H9 (cell line): Measurements from ENCODE around the gene NKAPL. TPM values are rescaled to one million over a fixed set of nuclear protein-coding genes. Genes with fewer than 3 reads are reported as not detected.

ENCODE experiments used
- DNase-seq: peaks from one replicate; pipeline ENCODE4 v3.0.0-alpha.2; 2017
- H2AFZ ChIP-seq: one replicate; pipeline ENCODE4 v1.6.1; 2013; ENCODE audit warnings: mild to moderate bottlenecking, low read length, control low read depth, moderate library complexity
- H2AK5ac ChIP-seq: 2 replicates; pipeline ENCODE4 v1.6.1; 2013; ENCODE audit warnings: low read length, control low read depth, mixed read lengths; ENCODE audit not compliant: insufficient read length
- H2BK120ac ChIP-seq: one replicate; pipeline ENCODE4 v1.6.1; 2013; ENCODE audit warnings: low read depth, mild to moderate bottlenecking, low read length, control low read depth, inconsistent platforms; ENCODE audit not compliant: poor library complexity, severe bottlenecking
- H2BK12ac ChIP-seq: 2 replicates; pipeline ENCODE4 v1.6.1; 2013; ENCODE audit warnings: low read length, control low read depth, mixed read lengths, low read depth; ENCODE audit not compliant: insufficient read length
- H2BK15ac ChIP-seq: 2 replicates; pipeline ENCODE4 v1.6.1; 2013; ENCODE audit warnings: low read depth, low read length, control low read depth
- H2BK20ac ChIP-seq: one replicate; pipeline ENCODE4 v1.6.1; 2013; ENCODE audit warnings: low read depth, mild to moderate bottlenecking, low read length, control low read depth, inconsistent platforms; ENCODE audit not compliant: poor library complexity, severe bottlenecking
- H2BK5ac ChIP-seq: 2 replicates; pipeline ENCODE4 v1.6.1; 2013; ENCODE audit warnings: low read length, control low read depth, mixed read lengths; ENCODE audit not compliant: insufficient read length
- H3K14ac ChIP-seq: 2 replicates; pipeline ENCODE4 v1.6.1; 2013; ENCODE audit warnings: low read length, control low read depth; ENCODE audit not compliant: insufficient read depth
- H3K18ac ChIP-seq: 2 replicates; pipeline ENCODE4 v1.6.1; 2013; ENCODE audit warnings: low read depth, mild to moderate bottlenecking, mixed read lengths, low read length, control low read depth; ENCODE audit not compliant: insufficient read length
- H3K23ac ChIP-seq: 2 replicates; pipeline ENCODE4 v1.6.1; 2013; ENCODE audit warnings: low read length, control low read depth, mixed read lengths, low read depth; ENCODE audit not compliant: insufficient read length
- H3K23me2 ChIP-seq: 2 replicates; pipeline ENCODE4 v1.6.1; 2013; ENCODE audit warnings: low read depth, mild to moderate bottlenecking, mixed read lengths, low read length, control low read depth; ENCODE audit not compliant: insufficient read length, poor library complexity, severe bottlenecking
- H3K27ac ChIP-seq: 2 replicates; pipeline ENCODE4 v1.5.1; 2013; ENCODE audit warnings: low read length, control low read depth, mixed read lengths, low read depth; ENCODE audit not compliant: insufficient read length
- H3K27me3 ChIP-seq: 2 replicates; pipeline ENCODE4 v1.6.1; 2013; ENCODE audit warnings: low read length, control low read depth, inconsistent platforms; ENCODE audit not compliant: insufficient read depth
- H3K4ac ChIP-seq: 2 replicates; pipeline ENCODE4 v1.6.1; 2013; ENCODE audit warnings: low read depth, mild to moderate bottlenecking, control low read depth, inconsistent platforms, low read length, moderate library complexity
- H3K4me1 ChIP-seq: 2 replicates; pipeline ENCODE4 v1.6.1; 2013; ENCODE audit warnings: low read length, control low read depth, inconsistent platforms; ENCODE audit not compliant: insufficient read depth
- H3K4me2 ChIP-seq: 2 replicates; pipeline ENCODE4 v1.6.1; 2013; ENCODE audit warnings: low read length, control low read depth, mixed read lengths; ENCODE audit not compliant: insufficient read length, insufficient read depth
- H3K56ac ChIP-seq: 2 replicates; pipeline ENCODE4 v1.6.1; 2013; ENCODE audit warnings: low read depth, mild to moderate bottlenecking, mixed read lengths, low read length, control low read depth; ENCODE audit not compliant: insufficient read length
- H3K79me1 ChIP-seq: 2 replicates; pipeline ENCODE4 v1.6.1; 2013; ENCODE audit warnings: low read depth, mild to moderate bottlenecking, moderate library complexity, low read length, control low read depth, inconsistent platforms; ENCODE audit not compliant: insufficient read depth, poor library complexity, severe bottlenecking
- H3K79me2 ChIP-seq: 2 replicates; pipeline ENCODE4 v1.6.1; 2013; ENCODE audit warnings: low read length, control low read depth, inconsistent platforms; ENCODE audit not compliant: insufficient read depth
- H3K9ac ChIP-seq: 2 replicates; pipeline ENCODE4 v1.6.1; 2013; ENCODE audit warnings: low read length, control low read depth, mixed read lengths; ENCODE audit not compliant: insufficient read length; ENCODE audit errors: extremely low read depth
- H3K9me3 ChIP-seq: one replicate; pipeline ENCODE4 v1.6.1; 2013; ENCODE audit warnings: low read depth, low read length, inconsistent platforms; ENCODE audit not compliant: control insufficient read depth
- H3T11ph ChIP-seq: one replicate; pipeline ENCODE4 v1.6.1; 2013; ENCODE audit warnings: mild to moderate bottlenecking, low read length, control low read depth, inconsistent platforms
- H4K20me1 ChIP-seq: one replicate; pipeline ENCODE4 v1.6.1; 2013; ENCODE audit not compliant: control insufficient read depth, insufficient read length, insufficient read depth
- H4K5ac ChIP-seq: 2 replicates; pipeline ENCODE4 v1.6.1; 2013; ENCODE audit warnings: low read depth, mild to moderate bottlenecking, mixed read lengths, low read length, control low read depth; ENCODE audit not compliant: insufficient read length
- H4K8ac ChIP-seq: replicated peaks from 2 replicates; pipeline ENCODE4 v1.6.1; 2013; ENCODE audit warnings: low read length, control low read depth, mixed read lengths, low read depth; ENCODE audit not compliant: insufficient read length
- H4K91ac ChIP-seq: 2 replicates; pipeline ENCODE4 v1.6.1; 2013; ENCODE audit warnings: low read depth, mild to moderate bottlenecking, moderate library complexity, mixed read lengths, low read length, control low read depth; ENCODE audit not compliant: insufficient read length
- H3K27ac Mint-ChIP-seq, 3 experiments: 2 replicates in 2 of 3; 3 replicates in 1 of 3; pipeline ENCODE4 v1.8.0; 2020 to 2021; ENCODE audit warnings: mixed read lengths in 3 of 3, mild to moderate bottlenecking in 1 of 3, moderate library complexity in 1 of 3
- H3K27me3 Mint-ChIP-seq: 2 replicates; pipeline ENCODE4 v1.8.0; 2021; ENCODE audit warnings: low read depth, mild to moderate bottlenecking, moderate library complexity, mixed read lengths
- H3K36me3 Mint-ChIP-seq, 3 experiments: 2 replicates in 2 of 3; 3 replicates in 1 of 3; pipeline ENCODE4 v1.8.0; 2020 to 2021; ENCODE audit warnings: low read depth in 3 of 3, mixed read lengths in 3 of 3; ENCODE audit not compliant: insufficient read depth in 1 of 3
- H3K4me1 Mint-ChIP-seq, 2 experiments: 2 replicates each; pipeline ENCODE4 v1.8.0; 2020; ENCODE audit warnings: mixed read lengths in 2 of 2
- H3K4me3 Mint-ChIP-seq, 2 experiments: 2 replicates in 1 of 2; 3 replicates in 1 of 2; pipeline ENCODE4 v1.8.0; 2020 to 2021; ENCODE audit warnings: mild to moderate bottlenecking in 2 of 2, mixed read lengths in 2 of 2, moderate library complexity in 1 of 2
- H3K9me3 Mint-ChIP-seq, 2 experiments: 2 replicates in 1 of 2; 3 replicates in 1 of 2; pipeline ENCODE4 v1.8.0; 2020; ENCODE audit warnings: mild to moderate bottlenecking in 2 of 2, mixed read lengths in 2 of 2, moderate library complexity in 1 of 2
- WGBS: extraction: QIAGEN DNeasy Blood & Tissue Kit; methylation state at CpG from one replicate; pipeline ENCODE4 v1.1.7; 2013; ENCODE audit warnings: missing lambda C conversion rate, low lambda C conversion rate, mixed read lengths; ENCODE audit not compliant: insufficient read length; ENCODE audit errors: extremely low coverage; 5-methylcytosine and 5-hydroxymethylcytosine counted together
- total RNA-seq: library from RNA; stranded (reverse); gene quantifications from 2 replicates; pipeline ENCODE4 v1.2.1, GENCODE V29; 2021
- TF ChIP-seq, protein P1 (sequence below): fragments of 200-600 bp; sonication (generic); conservative IDR thresholded peaks from 3 replicates; pipeline ENCODE4 v1.8.0; 2021; ENCODE audit warnings: antibody characterized with exemption, mild to moderate bottlenecking

The NKAPL gene
- total RNA-seq, 1 experiment from 2014 or later, result not detected

DNA sequence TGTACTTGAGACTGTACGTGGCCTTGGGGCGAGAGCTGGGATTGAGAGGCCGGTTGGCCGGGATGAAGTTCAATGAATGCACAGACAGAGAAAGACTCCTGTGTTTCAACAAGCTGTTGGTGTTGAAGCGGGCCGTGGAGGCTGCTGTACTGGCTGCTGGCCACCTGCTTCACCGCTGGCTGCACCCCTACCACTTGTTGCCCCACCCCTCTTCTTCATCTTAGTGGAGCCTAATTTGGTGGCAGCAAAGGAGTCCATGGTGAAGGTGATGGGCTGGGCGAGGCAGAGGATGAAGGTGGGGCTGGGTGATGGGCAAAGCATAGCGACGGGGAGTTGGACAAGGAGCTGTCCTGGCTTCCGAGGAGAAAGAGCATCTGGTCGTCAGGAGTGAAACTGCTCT is 41.2 kb upstream of the NKAPL start:
- no peak overlapping the region for H2BK5ac ChIP-seq
- Mint-ChIP-seq H3K36me3 (no peaks in the 10 kb centered on the region; a peak in 1 of 7 replicates), H3K27me3 (peaks cover 80% of the 10 kb centered on the region), H3K27ac (no peak overlapping the region), H3K4me1 (peaks cover 8 to 26% of the 10 kb centered on the region in 2 experiments), H3K9me3 (no peaks in the 10 kb centered on the region), H3K4me3 (peak overlapping the region; percentile 74 to 83; a peak in 4 of 5 replicates)
- H3K4me2 ChIP-seq, result peak overlapping the region; percentile 66
- H3K27me3 ChIP-seq, result peaks cover 4% of the 10 kb centered on the region; the same call in 1 of the 2 replicates
- no peaks in the 10 kb centered on the region for H3K4me1 ChIP-seq
- H2BK15ac ChIP-seq, result no peak overlapping the region
- no peak overlapping the region for H3T11ph ChIP-seq
- H4K91ac ChIP-seq, result no peak overlapping the region
- H2AFZ ChIP-seq, result no peak overlapping the region
- H3K9ac ChIP-seq, result no peak overlapping the region
- no peak overlapping the region for H3K23ac ChIP-seq
- H3K27ac ChIP-seq, result no peak overlapping the region
- no peaks in the 10 kb centered on the region for H3K9me3 ChIP-seq
- peaks cover 8% of the 10 kb centered on the region for H3K23me2 ChIP-seq
- no peak overlapping the region for H3K56ac ChIP-seq
- H2AK5ac ChIP-seq, result no peak overlapping the region
- H4K5ac ChIP-seq, result no peak overlapping the region
- no peak overlapping the region for H3K4ac ChIP-seq
- H3K79me2 ChIP-seq, result no peaks in the 10 kb centered on the region
- H3K14ac ChIP-seq, result no peak overlapping the region
- no peak overlapping the region for H3K18ac ChIP-seq
- H2BK120ac ChIP-seq, result no peak overlapping the region
- WGBS, result no CpG with 5 or more reads among the region's 12 CpGs
- no peaks in the 10 kb centered on the region for H3K79me1 ChIP-seq
- no peak overlapping the region for H2BK20ac ChIP-seq
- no peak overlapping the region for H2BK12ac ChIP-seq
- H4K8ac ChIP-seq, result no peak overlapping the region
- no peaks in the 10 kb centered on the region for H4K20me1 ChIP-seq
- no peak for DNase-seq
- TF ChIP-seq, protein P1, sequence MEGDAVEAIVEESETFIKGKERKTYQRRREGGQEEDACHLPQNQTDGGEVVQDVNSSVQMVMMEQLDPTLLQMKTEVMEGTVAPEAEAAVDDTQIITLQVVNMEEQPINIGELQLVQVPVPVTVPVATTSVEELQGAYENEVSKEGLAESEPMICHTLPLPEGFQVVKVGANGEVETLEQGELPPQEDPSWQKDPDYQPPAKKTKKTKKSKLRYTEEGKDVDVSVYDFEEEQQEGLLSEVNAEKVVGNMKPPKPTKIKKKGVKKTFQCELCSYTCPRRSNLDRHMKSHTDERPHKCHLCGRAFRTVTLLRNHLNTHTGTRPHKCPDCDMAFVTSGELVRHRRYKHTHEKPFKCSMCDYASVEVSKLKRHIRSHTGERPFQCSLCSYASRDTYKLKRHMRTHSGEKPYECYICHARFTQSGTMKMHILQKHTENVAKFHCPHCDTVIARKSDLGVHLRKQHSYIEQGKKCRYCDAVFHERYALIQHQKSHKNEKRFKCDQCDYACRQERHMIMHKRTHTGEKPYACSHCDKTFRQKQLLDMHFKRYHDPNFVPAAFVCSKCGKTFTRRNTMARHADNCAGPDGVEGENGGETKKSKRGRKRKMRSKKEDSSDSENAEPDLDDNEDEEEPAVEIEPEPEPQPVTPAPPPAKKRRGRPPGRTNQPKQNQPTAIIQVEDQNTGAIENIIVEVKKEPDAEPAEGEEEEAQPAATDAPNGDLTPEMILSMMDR, result no peak
